ENCODE results near the gene SOX4.

DNA sequence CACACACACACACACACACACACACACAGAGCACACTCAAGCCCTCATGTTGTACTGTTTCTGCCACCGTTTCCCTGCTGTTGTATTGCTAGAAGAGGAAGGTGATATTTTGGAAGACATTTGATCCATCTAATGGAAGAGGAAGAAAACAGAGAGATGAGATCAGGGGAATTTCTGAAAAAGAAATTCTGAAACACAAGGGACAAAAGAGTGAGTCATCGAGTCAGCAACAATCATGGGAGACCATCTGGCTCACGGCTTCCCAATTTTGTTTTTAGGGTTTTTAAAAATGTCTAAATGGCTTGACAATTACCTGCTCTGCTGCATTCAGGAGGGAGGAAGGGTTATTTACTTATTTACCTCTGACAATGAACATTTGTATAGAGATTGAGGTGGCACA is 22.0 kb downstream of the SOX4 start:
- TF ChIP-seq, protein P1, sequence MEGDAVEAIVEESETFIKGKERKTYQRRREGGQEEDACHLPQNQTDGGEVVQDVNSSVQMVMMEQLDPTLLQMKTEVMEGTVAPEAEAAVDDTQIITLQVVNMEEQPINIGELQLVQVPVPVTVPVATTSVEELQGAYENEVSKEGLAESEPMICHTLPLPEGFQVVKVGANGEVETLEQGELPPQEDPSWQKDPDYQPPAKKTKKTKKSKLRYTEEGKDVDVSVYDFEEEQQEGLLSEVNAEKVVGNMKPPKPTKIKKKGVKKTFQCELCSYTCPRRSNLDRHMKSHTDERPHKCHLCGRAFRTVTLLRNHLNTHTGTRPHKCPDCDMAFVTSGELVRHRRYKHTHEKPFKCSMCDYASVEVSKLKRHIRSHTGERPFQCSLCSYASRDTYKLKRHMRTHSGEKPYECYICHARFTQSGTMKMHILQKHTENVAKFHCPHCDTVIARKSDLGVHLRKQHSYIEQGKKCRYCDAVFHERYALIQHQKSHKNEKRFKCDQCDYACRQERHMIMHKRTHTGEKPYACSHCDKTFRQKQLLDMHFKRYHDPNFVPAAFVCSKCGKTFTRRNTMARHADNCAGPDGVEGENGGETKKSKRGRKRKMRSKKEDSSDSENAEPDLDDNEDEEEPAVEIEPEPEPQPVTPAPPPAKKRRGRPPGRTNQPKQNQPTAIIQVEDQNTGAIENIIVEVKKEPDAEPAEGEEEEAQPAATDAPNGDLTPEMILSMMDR (IDR thresholded peaks at IDR 0.05) = no peak
- no peak for TF ChIP-seq POLR2A (IDR thresholded peaks at IDR 0.05)
